Gastrocnemius medialis (tissue), 4 donors: Measurements from ENCODE around the gene CEPT1. TPM values are rescaled to one million over a fixed set of nuclear protein-coding genes. Genes with fewer than 3 reads are reported as not detected.

Source experiments
- ATAC-seq, 2 donors: fragments of 150-250 bp; one replicate each; pipeline ENCODE4 v1.9.1; 2016
- DNase-seq, 2 donors: peaks; one replicate each; pipeline ENCODE4 v3.0.0-alpha.2; 2019
- H3K27ac ChIP-seq, 4 donors: fragments of 200-600 bp; sonication (generic); 1 replicate in 1 of 4; 2 replicates in 3 of 4; pipeline ENCODE4 v1.5.1; 2016 to 2018; ENCODE audit warnings: mild to moderate bottlenecking in 2 of 4, moderate library complexity in 1 of 4
- H3K27me3 ChIP-seq, 3 donors: fragments of 200-600 bp; sonication (generic) in 2 of 3; 1 replicate in 1 of 3; 2 replicates in 2 of 3; pipeline versions ENCODE4 v1.5.1 to v1.6.0; 2016 to 2019; ENCODE audit warnings: mild to moderate bottlenecking in 1 of 3, moderate library complexity in 1 of 3
- H3K36me3 ChIP-seq, 2 donors: fragments of 200-600 bp; sonication (generic) in 1 of 2; one replicate each; pipeline ENCODE4 v1.5.1; 2017 to 2018
- H3K4me1 ChIP-seq, 2 donors: fragments of 200-600 bp; sonication (generic) in 1 of 2; one replicate each; pipeline ENCODE4 v1.5.1; 2016 to 2017; ENCODE audit warnings: mild to moderate bottlenecking in 2 of 2
- H3K4me3 ChIP-seq, 4 donors: fragments of 200-600 bp; sonication (generic) in 3 of 4; 1 replicate in 1 of 4; 2 replicates in 3 of 4; pipeline ENCODE4 v1.5.1; 2016 to 2019; ENCODE audit warnings: mild to moderate bottlenecking in 2 of 4
- H3K9me3 ChIP-seq, 3 donors: fragments of 200-600 bp; sonication (generic) in 2 of 3; 1 replicate in 1 of 3; 2 replicates in 2 of 3; pipeline ENCODE4 v1.5.1; 2016 to 2019
- POLR2A ChIP-seq, 2 donors: fragments of 450-650 bp; IDR thresholded peaks; one replicate each; pipeline ENCODE4 v1.6.1; 2017; ENCODE audit warnings: antibody characterized with exemption in 2 of 2, mild to moderate bottlenecking in 2 of 2, moderate library complexity in 2 of 2
- in situ Hi-C, 4 donors: fragments of 200-750 bp; cut with MboI; loops; one replicate each; pipeline versions ENCODE4 v1.15.0 to v1.8.0; 2017; ENCODE audit warnings: low sequenced_read_pairs in 4 of 4
- intact Hi-C: fragments of 100-400 bp; cut with DNase I; formaldehyde crosslinking; loops from one replicate; pipeline ENCODE4 v1.15.1; 2023; ENCODE audit warnings: low total_unique reads
- total RNA-seq, 4 donors: library from RNA; depleted of rRNA; stranded (reverse); fragments of >200 nt; gene quantifications; one replicate each; pipeline versions ENCODE4 v1.1.0 to v1.2.3, GENCODE V29; 2016
- TF ChIP-seq, protein P1 (sequence below), 5 experiments: fragments of 450-650 bp in 3 of 5; fragments of 200-600 bp in 2 of 5; sonication (generic) in 2 of 5; IDR thresholded peaks in 4 of 5; conservative IDR thresholded peaks in 1 of 5; 1 replicate in 4 of 5; 2 replicates in 1 of 5; pipeline ENCODE4 v1.5.1; 2016 to 2019; ENCODE audit warnings: antibody characterized with exemption in 5 of 5, mild to moderate bottlenecking in 3 of 5, moderate library complexity in 3 of 5

The CEPT1 gene
- total RNA-seq, 4 donors from 2014 or later: 8.2 to 14.8 (median 10.6) TPM

DNA sequence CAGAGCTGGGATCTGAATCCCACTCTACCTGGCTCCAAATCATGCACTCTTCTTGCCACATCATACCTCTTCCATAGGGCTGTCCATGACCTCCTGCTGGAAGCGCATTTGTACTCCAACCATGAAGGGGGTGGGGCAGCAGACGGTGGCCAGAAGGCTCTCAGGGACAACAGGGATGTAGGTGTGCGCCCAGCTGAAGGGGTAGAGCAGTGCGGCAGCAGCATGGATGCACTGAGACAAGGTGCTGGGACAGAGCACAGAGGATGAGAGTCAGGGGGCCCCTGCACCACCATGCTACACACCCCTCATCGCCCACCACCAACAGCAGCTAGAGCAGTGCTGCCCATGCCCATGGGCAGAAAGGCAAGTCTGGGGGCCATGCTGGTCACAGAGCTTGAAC is 52.1 kb downstream of the CEPT1 start:
- TF ChIP-seq POLR2A (IDR thresholded peaks at IDR 0.05): no peak
- Histone ChIP-seq H3K36me3 (peaks cover 0 to 21% of the 10 kb centered on the region in 2 donors), H3K27me3 (no peaks in the 10 kb centered on the region), H3K4me1 (peaks cover 0 to 3% of the 10 kb centered on the region in 2 donors), H3K9me3 (no peaks in the 10 kb centered on the region), H3K4me3 (no peak overlapping the region), H3K27ac (no peak overlapping the region)
- no peak for DNase-seq
- in situ Hi-C loops (no loop called here), intact Hi-C loops (no loop called here)
- ATAC-seq: no peak

- DNase-seq (no peak), ATAC-seq (peak in 1 of 2 donors; percentile 19)
- intact Hi-C loops: no loop called here
- Histone ChIP-seq H3K4me1 (peaks cover 0 to 3% of the 10 kb centered on the region in 2 donors), H3K4me3 (no peak overlapping the region), H3K27ac (no peak overlapping the region), H3K9me3 (no peaks in the 10 kb centered on the region), H3K27me3 (no peaks in the 10 kb centered on the region), H3K36me3 (peaks cover 0 to 13% of the 10 kb centered on the region in 2 donors)
- in situ Hi-C loops: no loop called here
- TF ChIP-seq, protein P1, sequence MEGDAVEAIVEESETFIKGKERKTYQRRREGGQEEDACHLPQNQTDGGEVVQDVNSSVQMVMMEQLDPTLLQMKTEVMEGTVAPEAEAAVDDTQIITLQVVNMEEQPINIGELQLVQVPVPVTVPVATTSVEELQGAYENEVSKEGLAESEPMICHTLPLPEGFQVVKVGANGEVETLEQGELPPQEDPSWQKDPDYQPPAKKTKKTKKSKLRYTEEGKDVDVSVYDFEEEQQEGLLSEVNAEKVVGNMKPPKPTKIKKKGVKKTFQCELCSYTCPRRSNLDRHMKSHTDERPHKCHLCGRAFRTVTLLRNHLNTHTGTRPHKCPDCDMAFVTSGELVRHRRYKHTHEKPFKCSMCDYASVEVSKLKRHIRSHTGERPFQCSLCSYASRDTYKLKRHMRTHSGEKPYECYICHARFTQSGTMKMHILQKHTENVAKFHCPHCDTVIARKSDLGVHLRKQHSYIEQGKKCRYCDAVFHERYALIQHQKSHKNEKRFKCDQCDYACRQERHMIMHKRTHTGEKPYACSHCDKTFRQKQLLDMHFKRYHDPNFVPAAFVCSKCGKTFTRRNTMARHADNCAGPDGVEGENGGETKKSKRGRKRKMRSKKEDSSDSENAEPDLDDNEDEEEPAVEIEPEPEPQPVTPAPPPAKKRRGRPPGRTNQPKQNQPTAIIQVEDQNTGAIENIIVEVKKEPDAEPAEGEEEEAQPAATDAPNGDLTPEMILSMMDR (IDR thresholded peaks at IDR 0.05 in 4 of 5, conservative IDR thresholded peaks at IDR 0.05 in 1 of 5): no peak
Observed at GRCh38 chr1:111192658-111193519, 52.9 kb downstream of the CEPT1 start.

DNA sequence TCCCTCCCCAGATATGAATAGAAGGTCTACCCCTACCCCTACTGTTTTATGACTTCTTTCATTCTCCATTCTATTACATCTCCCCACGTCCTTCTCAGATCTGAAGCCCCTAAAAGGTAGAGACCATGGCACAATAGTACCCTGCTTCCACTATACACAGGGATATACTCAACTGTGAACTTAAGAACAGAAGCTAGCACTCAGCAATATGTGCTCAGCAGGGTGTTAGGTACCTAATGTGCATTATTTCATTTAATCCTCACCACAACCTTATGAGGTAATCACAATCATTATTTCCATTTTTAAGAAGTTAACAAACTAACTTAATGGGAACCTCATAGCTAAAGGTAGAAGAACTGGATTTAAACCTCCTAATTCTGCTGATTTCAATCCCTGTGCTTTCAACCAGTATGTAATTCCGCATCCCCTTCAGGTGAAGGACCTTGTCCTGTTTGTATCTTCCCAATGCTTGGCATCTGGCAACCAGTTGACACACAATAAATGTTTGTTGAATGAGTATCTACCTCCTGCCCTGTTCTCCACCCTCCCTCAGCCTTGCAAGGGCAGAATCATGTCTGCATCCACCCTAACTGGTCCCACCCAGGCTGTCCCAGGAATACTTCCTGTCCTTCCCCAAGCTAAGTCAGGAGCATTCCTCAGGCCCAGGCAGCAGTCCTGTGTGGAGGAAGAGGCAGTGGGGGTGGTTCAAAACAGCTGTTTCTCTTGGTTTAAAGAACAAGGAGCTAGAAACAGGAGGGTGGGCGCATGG is 53.9 kb downstream of the CEPT1 start:
- intact Hi-C loops (no loop called here), in situ Hi-C loops (no loop called here)
- Histone ChIP-seq H3K4me1 (peaks cover 0 to 3% of the 10 kb centered on the region in 2 donors), H3K27me3 (no peaks in the 10 kb centered on the region), H3K36me3 (peaks cover 0 to 3% of the 10 kb centered on the region in 2 donors), H3K27ac (no peak overlapping the region), H3K4me3 (no peak overlapping the region), H3K9me3 (no peaks in the 10 kb centered on the region)
- no peak for TF ChIP-seq POLR2A (IDR thresholded peaks at IDR 0.05)
- TF ChIP-seq, protein P1 (IDR thresholded peaks at IDR 0.05 in 4 of 5, conservative IDR thresholded peaks at IDR 0.05 in 1 of 5): no peak
- DNase-seq: no peak
- ATAC-seq: no peak

DNA sequence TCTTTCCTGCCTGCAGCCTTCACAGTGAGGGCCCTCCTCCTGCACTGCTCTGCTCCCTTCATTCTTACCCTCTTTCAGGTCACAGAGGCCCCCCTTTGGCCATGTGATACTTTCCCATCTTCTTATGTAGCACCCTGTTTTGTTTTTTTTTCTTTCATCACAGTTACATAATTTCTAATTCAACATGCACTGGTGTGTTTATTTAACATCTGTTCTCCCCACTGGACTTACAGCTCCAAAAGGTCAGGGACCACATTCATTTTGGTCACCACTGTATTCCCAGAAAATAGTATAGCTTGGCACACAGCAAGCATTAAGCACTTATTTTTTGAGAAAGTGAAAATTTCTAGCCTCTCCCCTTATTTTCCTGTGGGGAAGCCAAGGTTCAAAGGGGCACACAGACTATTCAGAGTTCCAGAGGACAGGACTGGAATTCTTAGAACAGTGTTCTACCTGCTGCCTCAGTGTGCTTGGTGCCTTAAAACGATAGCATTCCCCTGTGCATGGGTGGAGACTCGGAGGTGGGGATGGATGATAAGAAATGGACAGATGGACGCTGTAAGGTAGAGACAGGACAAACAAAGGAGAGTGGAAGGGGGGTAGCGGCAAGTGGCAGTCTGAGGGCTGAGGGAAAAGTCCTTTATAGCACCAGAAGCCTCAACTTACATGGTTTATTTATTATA is 55.1 kb downstream of the CEPT1 start:
- no peak for TF ChIP-seq POLR2A (IDR thresholded peaks at IDR 0.05)
- TF ChIP-seq, protein P1 (IDR thresholded peaks at IDR 0.05 in 4 of 5, conservative IDR thresholded peaks at IDR 0.05 in 1 of 5): no peak
- in situ Hi-C loops: no loop called here
- H3K4me1 ChIP-seq: peaks cover 0 to 3% of the 10 kb centered on the region in 2 donors

More for the DNA sequence above, 55.1 kb downstream of the CEPT1 start:
- Histone ChIP-seq H3K27me3 (no peaks in the 10 kb centered on the region), H3K4me3 (no peak overlapping the region), H3K9me3 (no peaks in the 10 kb centered on the region), H3K27ac (no peak overlapping the region), H3K36me3 (no peaks in the 10 kb centered on the region)
- no peak for DNase-seq
- ATAC-seq: no peak
- intact Hi-C loops: no loop called here
